HepG2 (cell line): ENCODE data around the gene MYO18A. TPM values are rescaled to one million over a fixed set of nuclear protein-coding genes. Genes with fewer than 3 reads are reported as not detected.

Experiments used
- ATAC-seq: fragments of 200-7000 bp; cut with Tn5 transposase; 3 replicates; pipeline ENCODE4 v1.9.1; 2020; ENCODE audit warnings: mild to moderate bottlenecking, moderate library complexity
- BruUV-seq: library from RNA; stranded (reverse); fragments of 400-500 nt; replicated peaks from 2 replicates; lab custom pipeline; 2021; lab: Mats Ljungman, UMichigan
- CTCF ChIA-PET: fragments of 300-600 bp; formaldehyde crosslinking; extraction: SDS; loops from one replicate; lab custom pipeline; 2021; ENCODE audit warnings: low total read pairs, inconsistent platforms, low intra/inter-chr PET ratio; lab: Yijun Ruan, JAX
- POLR2A ChIA-PET: fragments of 350-600 bp; sonication (Branson Sonifier 250); formaldehyde crosslinking; loops from one replicate; lab custom pipeline; 2020; ENCODE audit warnings: antibody characterized with exemption, inconsistent platforms; lab: Yijun Ruan, JAX
- DNase-seq: peaks from one replicate; pipeline ENCODE4 v3.0.0-alpha.2; 2015; ENCODE audit warnings: low spot score
- FAIRE-seq: peaks from 3 replicates; lab custom pipeline; 2011; peaks lifted over from hg19 to GRCh38; lab: Jason Lieb, UNC
- H2AFZ ChIP-seq: one replicate; pipeline ENCODE4 v1.6.1; 2011; ENCODE audit warnings: low read length, inconsistent platforms
- H3K27ac ChIP-seq: fragments of 300-600 bp; 3 replicates; pipeline ENCODE4 v1.8.0; 2011; ENCODE audit warnings: mixed run types, mild to moderate bottlenecking, mixed read lengths, low read length, inconsistent platforms; ENCODE audit not compliant: insufficient read depth; ENCODE audit errors: extremely low read length
- H3K27me3 ChIP-seq, 2 experiments: fragments of 200-600 bp in 1 of 2; 2 replicates in 1 of 2; 3 replicates in 1 of 2; pipeline versions ENCODE4 v1.6.0 to v1.8.0; 2011; ENCODE audit warnings: low read length in 2 of 2, mild to moderate bottlenecking in 2 of 2, moderate library complexity in 2 of 2, inconsistent platforms in 1 of 2; ENCODE audit not compliant: insufficient read depth in 2 of 2, control insufficient read depth in 1 of 2
- H3K36me3 ChIP-seq, 2 experiments: fragments of 200-600 bp in 1 of 2; replicated peaks in 1 of 2; 2 replicates in 1 of 2; 3 replicates in 1 of 2; pipeline versions ENCODE4 v1.5.1 to v1.8.0; 2011; ENCODE audit warnings: low read length in 2 of 2, inconsistent platforms in 1 of 2; ENCODE audit not compliant: insufficient read depth in 2 of 2, control insufficient read depth in 1 of 2
- H3K4me1 ChIP-seq: 2 replicates; pipeline ENCODE4 v1.5.1; 2012; ENCODE audit warnings: low read length, inconsistent platforms; ENCODE audit not compliant: insufficient read depth
- H3K4me2 ChIP-seq: 2 replicates; pipeline ENCODE4 v1.6.0; 2011; ENCODE audit warnings: low read depth, low read length, inconsistent platforms
- H3K4me3 ChIP-seq, 3 experiments: fragments of 200-600 bp in 1 of 3; sonication (generic), shearing (Covaris generic) in 1 of 3; replicated peaks in 1 of 3; 2 replicates each; pipeline ENCODE4 v1.5.1; 2011 to 2016; ENCODE audit warnings: low read length in 3 of 3, inconsistent platforms in 2 of 3, low read depth in 2 of 3, mild to moderate bottlenecking in 2 of 3, control low read depth in 1 of 3, mixed read lengths in 1 of 3; ENCODE audit not compliant: insufficient read depth in 1 of 3
- H3K79me2 ChIP-seq: one replicate; pipeline ENCODE4 v1.6.1; 2011; ENCODE audit warnings: low read length, inconsistent platforms; ENCODE audit not compliant: insufficient read depth
- H3K9ac ChIP-seq: 2 replicates; pipeline ENCODE4 v1.6.0; 2011; ENCODE audit warnings: mild to moderate bottlenecking, low read depth, low read length, inconsistent platforms; ENCODE audit not compliant: insufficient read depth
- H3K9me3 ChIP-seq: 2 replicates; pipeline ENCODE4 v1.5.1; 2012; ENCODE audit warnings: mild to moderate bottlenecking, low read length
- H4K20me1 ChIP-seq: 2 replicates; pipeline ENCODE4 v1.6.0; 2011; ENCODE audit warnings: inconsistent platforms, mild to moderate bottlenecking, low read length, moderate library complexity; ENCODE audit not compliant: insufficient read depth
- GATAD1 ChIP-seq: IDR thresholded peaks from 2 replicates; pipeline ENCODE4 v1.6.1; 2016; ENCODE audit warnings: missing genetic modification reagents, missing compliant biosample characterization
- HBP1 ChIP-seq: IDR thresholded peaks from 2 replicates; pipeline ENCODE4 v1.6.1; 2016; ENCODE audit warnings: low read depth, control low read depth
- YEATS2 ChIP-seq: sonication (generic); formaldehyde crosslinking; IDR thresholded peaks from 2 replicates; pipeline ENCODE4 v1.4.0; 2020; ENCODE audit warnings: missing genetic modification reagents, borderline replicate concordance
- ZBTB40 ChIP-seq, 2 experiments: fragments of 450-650 bp in 1 of 2; sonication (generic) in 1 of 2; formaldehyde crosslinking in 1 of 2; IDR thresholded peaks; 2 replicates each; pipeline versions ENCODE4 v1.6.1 to v1.8.0; 2016 to 2022; ENCODE audit warnings: antibody characterized with exemption in 1 of 2, mild to moderate bottlenecking in 1 of 2, missing genetic modification reagents in 1 of 2
- ZNF280B ChIP-seq: sonication (generic); formaldehyde crosslinking; IDR thresholded peaks from 2 replicates; pipeline ENCODE4 v1.5.0; 2020; ENCODE audit warnings: missing genetic modification reagents, mild to moderate bottlenecking, borderline replicate concordance
- ZNF773 ChIP-seq: sonication (generic); formaldehyde crosslinking; IDR thresholded peaks from 2 replicates; pipeline ENCODE4 v1.4.0; 2020; ENCODE audit warnings: missing genetic modification reagents, borderline replicate concordance
- ZZZ3 ChIP-seq: sonication (generic); formaldehyde crosslinking; IDR thresholded peaks from 2 replicates; pipeline ENCODE4 v1.4.0; 2020; ENCODE audit warnings: missing genetic modification reagents, mild to moderate bottlenecking, borderline replicate concordance
- WGBS: methylation state at CpG from one replicate; pipeline ENCODE4 v1.1.6; 2017; ENCODE audit warnings: low lambda C conversion rate; 5-methylcytosine and 5-hydroxymethylcytosine counted together
- in situ Hi-C: cut with HindIII; loops from 2 replicates; pipeline ENCODE4 v1.10.0; 2017; ENCODE audit warnings: low pct_unique_long_range_greater_than_20kb; ENCODE audit not compliant: extremely low pct_ligation_motif_present
- intact Hi-C: fragments of 100-400 bp; cut with micrococcal nuclease; formaldehyde crosslinking; loops from one replicate; pipeline ENCODE4 v1.10.0; 2022; ENCODE audit not compliant: unreplicated experiment
- polyA plus RNA-seq, 8 experiments: library from polyadenylated mRNA; depleted of rRNA in 3 of 8; stranded (reverse) in 7 of 8; unstranded in 1 of 8; fragments of >200 nt; fragmentation: Illumina TruSeq in 4 of 8; extraction: Trizol in 4 of 8; gene quantifications; 2 replicates each; pipeline versions ENCODE4 v1.2.1 to v1.2.3, GENCODE V29; 2011 to 2016; ENCODE audit warnings: low read depth in 4 of 8, missing spikeins in 1 of 8, mixed read lengths in 1 of 8; ENCODE audit not compliant: insufficient read depth in 1 of 8
- total RNA-seq, 5 experiments: library from RNA; depleted of rRNA; stranded (reverse); fragments of >200 nt; fragmentation: Illumina TruSeq; extraction: Trizol; gene quantifications; 2 replicates each; pipeline ENCODE4 v1.2.3, GENCODE V29; 2016; ENCODE audit warnings: low read depth in 1 of 5

The MYO18A gene
- total and polyA plus RNA-seq, 2 of the 13 experiments (the other 11 are each of a cell fraction or from before 2014, with no cell fraction given): 16.8 to 24.8 TPM

- Histone ChIP-seq H3K27me3 (no peaks in the 10 kb centered on the region), H3K27ac (no peak overlapping the region), H4K20me1 (no peaks in the 10 kb centered on the region), H3K4me1 (no peaks in the 10 kb centered on the region), H3K79me2 (no peaks in the 10 kb centered on the region), H3K4me3 (no peak overlapping the region), H3K9ac (no peak overlapping the region), H3K4me2 (no peak overlapping the region), H2AFZ (no peak overlapping the region), H3K9me3 (no peaks in the 10 kb centered on the region), H3K36me3 (peaks cover 41 to 78% of the 10 kb centered on the region in 2 experiments)
- in situ Hi-C loops (no loop called here), intact Hi-C loops (no loop called here)
- no peak for ATAC-seq
- no TSS peak for BruUV-seq
- 97% methylated on average over 13 of the region's 13 CpGs for WGBS
- FAIRE-seq: no peak
- no peak for TF ChIP-seq HBP1 (CRISPR knock-in tag)
- TF ChIP-seq ZNF280B (CRISPR knock-in tag): no peak
- no peak for TF ChIP-seq GATAD1 (CRISPR knock-in tag)
- no peak for TF ChIP-seq ZZZ3 (CRISPR knock-in tag)
- no peak for TF ChIP-seq YEATS2
- no peak for TF ChIP-seq ZNF773 (CRISPR knock-in tag)
- no peak for TF ChIP-seq ZBTB40 (IDR thresholded peaks at IDR 0.05)
- TF ChIP-seq ZBTB40 (CRISPR knock-in tag; IDR thresholded peaks at IDR 0.05): no peak
- POLR2A ChIA-PET: no interaction called here
- CTCF ChIA-PET: no interaction called here
- no peak for DNase-seq
Observed at GRCh38 chr17:29091606-29092289, 88.5 kb downstream of the MYO18A start.
